Progenitor cell of endocrine pancreas (in vitro differentiated cells): ENCODE measurements around the gene COQ6. TPM values are rescaled to one million over a fixed set of nuclear protein-coding genes. Genes with fewer than 3 reads are reported as not detected.

Source experiments
- DNase-seq: peaks from one replicate; pipeline ENCODE4 v3.0.0; 2021; ENCODE audit warnings: low spot score; ENCODE audit not compliant: unreplicated experiment
- H3K27ac Mint-ChIP-seq: 2 replicates; pipeline ENCODE4 v1.8.0; 2021; ENCODE audit warnings: mild to moderate bottlenecking, moderate library complexity, mixed read lengths
- H3K27me3 Mint-ChIP-seq: 2 replicates; pipeline ENCODE4 v1.8.0; 2021; ENCODE audit warnings: mixed read lengths
- H3K36me3 Mint-ChIP-seq: 2 replicates; pipeline ENCODE4 v1.8.0; 2022; ENCODE audit warnings: mixed read lengths; ENCODE audit not compliant: insufficient read depth
- H3K4me1 Mint-ChIP-seq: 2 replicates; pipeline ENCODE4 v1.8.0; 2021; ENCODE audit warnings: low read depth, mixed read lengths
- H3K4me3 Mint-ChIP-seq: 2 replicates; pipeline ENCODE4 v1.8.0; 2021; ENCODE audit warnings: low read depth, mild to moderate bottlenecking, moderate library complexity, mixed read lengths
- H3K9me3 Mint-ChIP-seq: 2 replicates; pipeline ENCODE4 v1.8.0; 2021; ENCODE audit warnings: low read depth, mixed read lengths
- total RNA-seq: library from RNA; stranded (reverse); gene quantifications from 2 replicates; pipeline ENCODE4 v1.2.1, GENCODE V29; 2021
- TF ChIP-seq, protein P1 (sequence below): fragments of 200-600 bp; sonication (generic); IDR thresholded peaks from one replicate; pipeline ENCODE4 v1.5.0; 2021; ENCODE audit warnings: antibody characterized with exemption, mild to moderate bottlenecking; ENCODE audit not compliant: unreplicated experiment

COQ6 gene
- total RNA-seq, 1 donor from 2014 or later: 22.9 TPM

DNA sequence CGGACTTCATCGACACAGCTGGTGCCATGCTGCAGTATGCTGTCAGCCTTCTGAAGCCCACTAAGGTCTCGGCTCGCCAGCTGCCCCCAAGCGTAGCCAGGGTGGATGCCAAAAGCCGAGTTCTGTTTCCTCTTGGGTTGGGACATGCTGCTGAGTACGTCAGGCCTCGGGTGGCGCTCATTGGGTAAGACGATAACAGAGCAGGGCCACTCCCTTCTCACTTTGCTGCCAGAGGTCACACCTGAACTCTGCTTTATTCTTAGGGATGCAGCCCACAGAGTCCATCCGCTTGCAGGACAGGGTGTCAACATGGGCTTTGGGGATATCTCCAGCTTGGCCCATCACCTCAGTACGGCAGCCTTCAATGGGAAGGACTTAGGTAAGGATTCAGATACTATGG lies 11.1 kb downstream of the COQ6 start:
- no peak overlapping the region for H3K4me3 Mint-ChIP-seq
- H3K27ac Mint-ChIP-seq: no peak overlapping the region
- TF ChIP-seq, protein P1, sequence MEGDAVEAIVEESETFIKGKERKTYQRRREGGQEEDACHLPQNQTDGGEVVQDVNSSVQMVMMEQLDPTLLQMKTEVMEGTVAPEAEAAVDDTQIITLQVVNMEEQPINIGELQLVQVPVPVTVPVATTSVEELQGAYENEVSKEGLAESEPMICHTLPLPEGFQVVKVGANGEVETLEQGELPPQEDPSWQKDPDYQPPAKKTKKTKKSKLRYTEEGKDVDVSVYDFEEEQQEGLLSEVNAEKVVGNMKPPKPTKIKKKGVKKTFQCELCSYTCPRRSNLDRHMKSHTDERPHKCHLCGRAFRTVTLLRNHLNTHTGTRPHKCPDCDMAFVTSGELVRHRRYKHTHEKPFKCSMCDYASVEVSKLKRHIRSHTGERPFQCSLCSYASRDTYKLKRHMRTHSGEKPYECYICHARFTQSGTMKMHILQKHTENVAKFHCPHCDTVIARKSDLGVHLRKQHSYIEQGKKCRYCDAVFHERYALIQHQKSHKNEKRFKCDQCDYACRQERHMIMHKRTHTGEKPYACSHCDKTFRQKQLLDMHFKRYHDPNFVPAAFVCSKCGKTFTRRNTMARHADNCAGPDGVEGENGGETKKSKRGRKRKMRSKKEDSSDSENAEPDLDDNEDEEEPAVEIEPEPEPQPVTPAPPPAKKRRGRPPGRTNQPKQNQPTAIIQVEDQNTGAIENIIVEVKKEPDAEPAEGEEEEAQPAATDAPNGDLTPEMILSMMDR: no peak
- no peaks in the 10 kb centered on the region for H3K4me1 Mint-ChIP-seq
- DNase-seq: no peak
- no peaks in the 10 kb centered on the region for H3K9me3 Mint-ChIP-seq
- H3K36me3 Mint-ChIP-seq: peaks cover 28% of the 10 kb centered on the region
- no peaks in the 10 kb centered on the region for H3K27me3 Mint-ChIP-seq

DNA sequence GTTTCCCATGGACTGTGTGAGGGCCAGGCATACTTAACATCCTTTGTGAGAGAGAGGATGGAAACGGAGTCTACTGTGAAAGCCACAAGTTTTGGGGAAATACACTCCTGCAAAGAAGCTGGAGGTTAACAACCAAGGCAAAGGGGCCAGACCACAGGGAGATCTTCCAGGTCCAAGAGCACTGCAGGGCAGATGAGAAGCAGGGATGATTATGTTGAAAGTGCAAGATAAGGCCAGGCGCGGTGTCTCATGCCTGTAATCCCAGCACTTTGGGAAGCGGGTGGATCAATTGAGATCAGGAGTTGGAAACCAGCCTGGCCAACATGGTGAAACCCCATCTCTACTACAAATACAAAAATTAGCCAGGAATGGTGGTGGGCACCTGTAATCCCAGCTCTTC lies 15.1 kb downstream of the COQ6 start:
- Mint-ChIP-seq H3K4me3 (no peak overlapping the region), H3K27ac (no peak overlapping the region), H3K9me3 (no peaks in the 10 kb centered on the region), H3K4me1 (no peaks in the 10 kb centered on the region), H3K27me3 (no peaks in the 10 kb centered on the region), H3K36me3 (peaks cover 25% of the 10 kb centered on the region)
- TF ChIP-seq, protein P1: no peak
- DNase-seq: no peak

DNA sequence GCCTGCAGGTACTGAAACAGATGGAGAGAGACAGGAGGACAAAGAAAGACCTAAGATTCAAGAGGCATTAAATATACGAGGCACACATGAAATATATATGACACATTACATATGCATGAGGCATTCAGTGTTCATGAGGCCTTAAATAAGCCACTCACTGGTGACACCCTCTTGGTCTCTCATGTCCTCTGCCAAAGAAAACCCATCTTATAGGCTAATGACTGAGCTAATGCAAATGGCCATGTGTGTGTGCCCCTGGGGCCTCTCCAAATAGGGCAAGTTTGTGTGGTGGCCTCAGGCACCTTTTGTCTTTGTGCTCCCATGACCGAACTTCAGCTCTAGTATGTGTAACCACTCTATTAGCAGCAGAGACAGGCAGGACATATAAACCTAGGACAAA lies 18.8 kb downstream of the COQ6 start:
- no peaks in the 10 kb centered on the region for H3K4me1 Mint-ChIP-seq
- H3K9me3 Mint-ChIP-seq: no peaks in the 10 kb centered on the region
- no peak for DNase-seq
- TF ChIP-seq, protein P1: no peak
- H3K4me3 Mint-ChIP-seq: no peak overlapping the region
- H3K27ac Mint-ChIP-seq: no peak overlapping the region
- no peaks in the 10 kb centered on the region for H3K27me3 Mint-ChIP-seq
- peaks cover 12% of the 10 kb centered on the region for H3K36me3 Mint-ChIP-seq

DNA sequence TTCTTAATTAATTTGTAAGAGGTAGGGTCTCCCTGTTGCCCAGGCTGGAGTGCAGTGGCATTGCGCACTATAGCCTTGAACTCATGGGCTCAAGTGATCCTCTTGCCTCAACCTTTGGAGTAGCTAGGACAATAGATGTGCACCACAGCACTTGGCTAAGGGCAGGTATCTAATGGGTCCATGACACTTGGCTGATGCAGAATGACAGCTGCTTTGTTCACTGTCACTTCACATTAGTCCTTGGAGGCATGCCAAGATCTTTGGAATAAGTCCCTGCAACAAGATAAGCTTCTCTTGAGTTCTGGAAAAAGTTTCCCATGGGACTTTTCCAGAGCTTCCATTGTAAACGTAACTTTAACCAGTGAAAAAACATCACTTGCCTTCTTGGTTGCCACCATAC lies 23.4 kb downstream of the COQ6 start:
- no peaks in the 10 kb centered on the region for H3K4me1 Mint-ChIP-seq
- no peak overlapping the region for H3K27ac Mint-ChIP-seq
- TF ChIP-seq, protein P1: no peak
- no peaks in the 10 kb centered on the region for H3K27me3 Mint-ChIP-seq
- DNase-seq: no peak
- peaks cover 12% of the 10 kb centered on the region for H3K36me3 Mint-ChIP-seq
- H3K4me3 Mint-ChIP-seq: no peak overlapping the region
- H3K9me3 Mint-ChIP-seq: no peaks in the 10 kb centered on the region

DNA sequence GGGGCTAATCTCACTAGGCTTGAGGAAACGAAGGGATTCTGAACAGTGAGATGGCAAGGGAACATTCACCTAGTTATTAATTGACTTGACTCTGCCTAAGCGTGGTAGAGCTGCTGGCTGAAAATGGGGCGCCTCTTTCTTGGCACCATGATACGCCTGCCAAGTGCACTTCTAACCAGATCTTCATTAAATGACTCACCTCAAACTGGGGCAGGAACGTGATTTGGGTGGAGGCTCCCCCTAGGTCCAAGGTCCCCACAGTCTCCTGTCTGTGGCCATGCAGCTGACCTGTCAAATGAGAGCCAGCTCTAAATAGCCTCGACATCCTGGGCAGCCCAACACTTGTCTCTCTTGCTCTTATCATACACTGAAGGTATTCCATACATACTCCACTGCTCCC lies 26.0 kb downstream of the COQ6 start:
- TF ChIP-seq, protein P1: no peak
- Mint-ChIP-seq H3K4me1 (no peaks in the 10 kb centered on the region), H3K27ac (no peak overlapping the region), H3K36me3 (peaks cover 9% of the 10 kb centered on the region), H3K4me3 (no peak overlapping the region), H3K9me3 (no peaks in the 10 kb centered on the region), H3K27me3 (no peaks in the 10 kb centered on the region)
- DNase-seq: no peak
